ENCODE measurements around the gene SELENON. TPM values are rescaled to one million over a fixed set of nuclear protein-coding genes. Genes with fewer than 3 reads are reported as not detected.

Gene SELENON
- total RNA-seq, 1 donor from 2014 or later, result 85.2 TPM

DNA sequence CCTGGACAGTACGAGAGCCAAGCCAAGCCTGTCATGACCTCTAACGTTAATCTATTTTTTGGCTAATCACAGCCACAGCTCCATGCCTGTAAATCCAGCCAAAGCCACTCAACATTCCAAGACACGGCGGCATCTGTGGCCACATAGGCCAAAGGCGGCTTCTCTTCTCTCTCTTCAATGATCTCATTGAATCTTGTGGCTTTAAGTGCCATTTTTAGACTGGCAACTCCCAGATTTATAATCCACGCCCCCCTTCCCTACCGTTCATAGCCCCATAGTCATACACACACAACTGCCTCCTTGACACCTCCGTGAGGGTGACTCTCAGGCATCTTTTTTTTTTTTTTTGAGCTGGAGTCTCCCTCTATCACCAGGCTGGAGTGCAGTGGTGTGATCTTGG is 5.7 kb upstream of the SELENON start:
- no peak for DNase-seq (ENCODE audit: low spot score)

DNA sequence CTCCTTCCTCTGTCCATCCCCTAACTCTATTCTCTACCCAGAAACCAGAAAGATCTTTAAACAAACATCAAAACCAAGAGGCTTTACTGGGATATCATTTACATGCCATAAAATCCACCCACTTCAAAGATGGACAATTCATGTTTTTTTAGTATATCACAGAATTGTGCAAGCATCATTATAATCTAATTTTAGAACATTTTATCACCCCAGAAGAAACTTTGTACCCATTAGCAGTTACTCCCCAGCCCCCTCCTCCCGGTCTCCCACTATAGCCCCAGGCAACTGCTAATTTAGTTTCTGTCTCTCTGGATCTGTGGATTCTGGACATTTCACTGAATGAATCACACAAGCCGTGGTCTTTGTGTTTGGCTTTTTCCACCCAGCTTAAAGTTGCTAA is 4.8 kb upstream of the SELENON start:
- no peak for DNase-seq (ENCODE audit: low spot score)

- no peak for DNase-seq (ENCODE audit: low spot score)
Observed at GRCh38 chr1:25795946-25796810, 3.8 kb upstream of the SELENON start.

DNA sequence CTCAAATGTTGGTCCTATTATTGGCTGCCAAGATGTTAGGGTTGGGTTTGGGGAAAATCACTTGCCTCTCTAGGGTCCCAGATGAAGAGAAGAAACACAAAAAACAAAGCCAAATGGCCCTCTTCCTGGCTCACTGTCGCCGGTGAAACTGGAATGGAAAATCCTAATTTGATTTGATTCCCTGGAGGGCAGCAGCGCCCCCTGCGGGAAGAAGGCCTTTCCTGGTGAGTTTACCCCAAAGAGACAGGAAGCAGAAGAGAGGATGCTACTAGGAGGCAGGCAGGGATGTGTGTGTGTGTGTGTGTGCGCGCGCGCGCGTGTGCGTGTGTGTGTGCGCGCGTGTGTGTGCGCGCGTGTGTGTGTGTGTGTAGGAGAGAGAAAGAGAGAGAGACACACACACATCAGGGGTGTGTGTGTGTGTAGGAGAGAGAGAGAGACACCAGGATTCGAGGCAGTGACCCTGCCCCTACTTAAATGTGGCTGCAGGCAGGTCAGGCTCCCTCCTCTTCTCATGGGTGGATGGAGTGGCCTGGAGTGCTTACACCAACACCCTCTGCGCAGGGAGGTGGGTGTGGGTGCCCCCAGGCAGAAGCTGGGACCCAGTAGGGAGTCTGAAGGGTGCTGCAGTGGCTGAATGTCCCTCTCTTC is 3.1 kb upstream of the SELENON start:
- DNase-seq (ENCODE audit: low spot score), result peak; percentile 88

DNA sequence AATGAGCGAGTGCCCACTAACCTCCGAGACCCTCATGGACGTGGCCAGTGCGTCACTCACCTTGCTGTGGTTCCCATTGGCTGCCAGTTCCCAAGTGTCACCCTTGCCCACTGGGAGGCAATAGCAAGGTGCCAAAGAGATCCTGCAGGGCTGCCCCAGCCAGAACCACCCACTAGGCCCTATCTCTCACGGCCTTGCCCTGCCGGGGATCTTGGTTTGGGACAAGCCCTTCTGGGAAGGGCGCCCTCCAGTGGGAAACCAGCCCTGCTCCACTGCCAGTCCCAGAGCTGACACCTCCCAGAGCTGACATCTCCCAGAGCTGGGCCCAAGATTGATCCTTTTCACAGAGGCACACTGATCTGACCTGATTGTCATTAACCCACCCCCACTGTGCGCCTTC is 2.1 kb upstream of the SELENON start:
- DNase-seq (ENCODE audit: low spot score), result no peak

DNA sequence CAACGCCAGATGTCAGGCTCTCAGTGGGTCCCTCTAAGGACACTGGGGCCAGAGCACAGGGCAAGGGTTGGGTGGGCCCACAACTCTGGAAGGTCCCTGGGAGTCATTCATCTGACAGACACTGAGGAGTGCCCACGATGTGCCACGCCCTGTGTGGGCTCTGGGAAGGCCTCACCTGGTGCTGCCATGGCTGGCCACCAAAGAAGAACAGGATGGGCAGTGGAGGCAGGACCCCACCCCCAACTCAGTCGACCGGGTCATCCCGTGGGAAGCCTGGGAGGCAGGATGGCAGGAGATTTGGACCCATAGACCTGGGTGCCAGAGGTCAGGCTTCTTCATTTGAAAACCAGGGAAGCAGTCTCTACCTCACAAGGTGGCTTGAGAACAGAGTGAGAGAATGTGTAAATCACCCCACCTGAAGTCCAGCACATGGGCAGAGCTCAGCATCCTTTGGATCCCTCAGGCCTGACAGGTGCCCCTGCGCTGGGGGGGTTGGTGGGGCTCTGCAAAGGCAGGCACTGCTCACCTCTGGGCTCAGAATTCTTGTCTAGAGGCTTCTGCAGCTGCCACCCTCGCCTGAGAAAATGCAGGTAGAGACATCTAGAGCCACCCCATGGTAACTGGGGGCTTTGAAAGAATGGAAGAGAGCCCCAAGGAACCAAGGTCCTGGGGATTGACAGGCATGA is 1.2 kb upstream of the SELENON start:
- no peak for DNase-seq (ENCODE audit: low spot score)

GRCh38 chr1:25799352-25799934 is 550 bp upstream of the SELENON start:
- no peak for DNase-seq (ENCODE audit: low spot score)

- DNase-seq (ENCODE audit: low spot score), result no peak
Observed at GRCh38 chr1:25800703-25801377, 847 bp downstream of the SELENON start.

- DNase-seq (ENCODE audit: low spot score), result no peak
Observed at GRCh38 chr1:25802915-25803314, 2.9 kb downstream of the SELENON start.

GRCh38 chr1:25803368-25803767 is 3.4 kb downstream of the SELENON start:
- no peak for DNase-seq (ENCODE audit: low spot score)

DNA sequence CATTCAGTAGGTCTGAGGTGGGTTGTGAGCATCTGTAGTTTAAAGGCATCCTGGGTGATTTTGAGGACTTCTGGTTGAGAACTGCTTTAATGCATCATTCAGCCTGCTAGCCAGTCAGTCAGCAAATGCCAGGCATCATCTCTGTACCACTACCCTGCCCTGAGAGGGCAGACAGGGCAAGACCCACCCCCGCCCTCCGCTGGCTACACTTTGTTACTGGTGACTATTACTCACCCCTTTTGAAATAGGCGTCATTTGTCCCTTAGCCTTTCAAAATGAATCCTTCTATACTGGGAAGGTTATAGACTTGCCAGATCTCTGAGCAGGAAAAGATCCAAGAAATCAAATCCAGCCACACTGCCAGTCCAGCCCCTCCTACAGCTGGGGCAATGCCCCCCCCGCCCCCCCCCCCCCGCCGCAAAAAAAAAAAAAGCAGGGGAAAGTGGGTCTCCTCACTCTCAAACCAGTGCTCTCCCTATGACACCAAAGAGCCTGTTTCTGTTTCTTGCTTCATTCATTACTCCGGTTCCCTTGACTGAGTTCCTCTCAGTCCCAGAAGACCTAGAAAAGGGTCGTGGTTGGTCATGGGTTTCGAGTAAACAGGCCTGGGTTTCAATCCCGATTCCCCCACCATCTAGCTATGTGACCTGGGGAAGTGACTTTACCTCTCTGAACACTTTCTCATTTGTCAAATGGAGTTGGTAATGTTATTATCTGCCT is 4.4 kb downstream of the SELENON start:
- no peak for DNase-seq (ENCODE audit: low spot score)

DNA sequence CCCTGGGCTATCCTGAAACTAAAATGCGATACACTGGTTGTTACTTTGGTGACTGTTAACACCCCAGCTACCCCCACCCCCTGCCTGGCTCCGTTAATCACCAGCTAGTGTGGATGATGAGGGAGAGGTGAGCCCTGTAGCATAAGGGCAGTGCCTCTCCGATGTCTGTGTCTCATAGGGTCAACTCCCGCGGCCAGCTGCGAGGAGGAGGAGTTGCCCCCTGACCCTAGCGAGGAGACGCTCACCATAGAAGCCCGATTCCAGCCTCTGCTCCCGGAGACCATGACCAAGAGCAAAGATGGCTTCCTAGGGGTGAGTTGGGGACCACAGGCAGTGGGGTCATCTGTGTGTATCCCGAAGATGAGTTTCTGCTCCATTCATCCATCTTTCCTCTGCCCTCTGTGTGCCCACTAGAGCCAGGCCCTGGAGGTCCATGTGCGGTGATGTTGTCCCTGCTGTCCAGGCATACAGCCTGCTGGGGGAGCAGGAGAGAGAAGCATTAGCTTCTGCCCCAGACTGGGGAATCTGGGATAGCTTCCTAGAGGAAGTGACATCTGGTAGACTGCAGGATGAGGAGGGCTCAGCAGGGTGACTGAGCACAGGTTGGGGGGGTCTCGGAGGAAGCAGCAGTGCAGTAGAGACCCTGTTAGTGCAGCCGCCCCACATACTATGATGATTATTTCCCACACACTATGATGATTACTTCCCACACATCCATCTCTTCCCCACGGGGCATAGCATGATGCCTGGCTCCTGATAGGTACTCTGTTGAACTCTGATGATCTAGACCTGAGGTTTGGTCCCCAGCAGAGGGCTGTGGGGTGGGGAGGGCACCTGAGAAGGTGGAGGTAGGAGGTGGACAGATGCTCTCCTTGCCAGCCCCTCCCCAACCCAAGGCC is 5.2 kb downstream of the SELENON start:
- no peak for DNase-seq (ENCODE audit: low spot score)

GRCh38 chr1:25805863-25806225 is 5.9 kb downstream of the SELENON start:
- DNase-seq (ENCODE audit: low spot score), result no peak

- DNase-seq (ENCODE audit: low spot score), result no peak
Observed at GRCh38 chr1:25806418-25806817, 6.4 kb downstream of the SELENON start.

- no peak for DNase-seq (ENCODE audit: low spot score)
Observed at GRCh38 chr1:25807480-25808390, 7.7 kb downstream of the SELENON start.

GRCh38 chr1:25808481-25809244 is 8.7 kb downstream of the SELENON start:
- DNase-seq (ENCODE audit: low spot score), result no peak

DNA sequence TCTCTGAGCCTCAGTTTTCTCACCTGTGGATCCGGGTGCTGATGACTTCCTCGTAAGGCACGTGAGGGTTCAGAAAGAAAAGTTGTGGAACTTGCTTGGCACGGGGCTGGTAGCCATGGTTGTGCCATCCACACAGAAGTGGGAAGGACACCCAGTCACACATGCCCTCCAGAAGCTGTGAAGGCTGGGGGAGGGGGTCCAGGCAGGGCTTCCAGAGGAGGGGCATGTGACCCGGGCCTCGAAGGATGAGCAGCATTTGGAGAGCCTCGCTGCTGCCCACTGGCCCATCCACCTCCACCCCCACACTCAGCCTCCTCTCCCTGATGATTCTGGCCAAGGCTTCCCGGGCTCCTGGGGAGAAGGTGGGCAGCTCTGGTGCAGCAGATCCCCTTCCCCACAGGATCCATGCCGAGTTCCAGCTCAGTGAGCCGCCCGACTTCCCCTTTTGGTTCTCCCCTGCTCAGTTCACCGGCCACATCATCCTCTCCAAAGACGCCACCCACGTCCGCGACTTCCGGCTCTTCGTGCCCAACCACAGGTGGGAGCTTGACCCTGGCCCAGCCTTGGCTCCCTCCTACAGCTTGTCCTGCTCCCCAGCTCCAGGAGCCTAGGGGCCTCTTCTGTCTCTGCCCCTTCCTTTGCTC is 9.4 kb downstream of the SELENON start:
- no peak for DNase-seq (ENCODE audit: low spot score)

DNA sequence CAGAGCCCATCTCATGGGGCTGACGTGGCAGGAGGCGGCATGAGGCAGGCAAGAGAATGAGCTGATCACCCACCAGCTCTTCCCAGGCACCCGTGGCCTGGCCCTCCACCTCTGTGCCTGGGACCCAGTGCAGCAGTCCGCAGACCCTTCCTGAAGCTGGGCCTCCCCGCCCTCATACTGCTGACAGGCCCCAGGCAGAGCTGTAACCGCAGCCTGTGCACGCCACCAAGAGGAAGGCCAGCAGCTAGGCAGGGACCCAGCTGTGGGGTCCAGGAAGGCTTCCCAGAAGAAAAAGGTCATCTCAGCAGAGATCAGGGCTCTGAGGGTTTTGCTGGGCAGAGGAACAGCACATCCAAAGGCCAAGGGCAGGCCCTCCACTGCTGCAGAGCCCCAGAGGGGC is 9.9 kb downstream of the SELENON start:
- no peak for DNase-seq (ENCODE audit: low spot score)

Measured in ureter (tissue), 1 donor.